Right ventricle myocardium inferior (tissue), 1 donor: ENCODE results near the gene CNP. TPM values are rescaled to one million over a fixed set of nuclear protein-coding genes. Genes with fewer than 3 reads are reported as not detected.
"Not testable (repeated sequence)": the region's sequence is repeated elsewhere in the genome, so short reads cannot be mapped to it uniquely, and the experiment has no call there.

ENCODE experiments used
- ATAC-seq: fragments of 200-7000 bp; cut with Tn5 transposase; one replicate; pipeline ENCODE4 v1.9.1; 2020; ENCODE audit warnings: mild to moderate bottlenecking, moderate library complexity
- DNase-seq: peaks from one replicate; pipeline ENCODE4 v3.0.0; 2021; ENCODE audit errors: missing footprints
- intact Hi-C: fragments of 100-400 bp; cut with DNase I; formaldehyde crosslinking; loops from one replicate; pipeline ENCODE4 v1.11.0; 2022
- total RNA-seq: library from RNA; stranded (reverse); fragmentation: NEBNext Ultra II Directional; extraction: Animal tissue kit (Norgen Biotek cat#: 25700); gene quantifications from one replicate; pipeline ENCODE4 v1.2.1, GENCODE V29; 2021
- donor health status: DM: no; HTN: yes; CAD: no; lungs with severe emphysema.

The CNP gene
- total RNA-seq, 1 donor from 2014 or later: 28.2 TPM

- no peak for ATAC-seq
- no peak for DNase-seq
- intact Hi-C loops: no loop called here
Observed at GRCh38 chr17:41989702-41990419, 23.3 kb downstream of the CNP start.

GRCh38 chr17:41992576-41992975 lies 26.0 kb downstream of the CNP start:
- ATAC-seq: no peak
- intact Hi-C loops: no loop called here

GRCh38 chr17:41996855-41997164 lies 30.2 kb downstream of the CNP start:
- no peak for ATAC-seq
- intact Hi-C loops: no loop called here
- DNase-seq: no peak

More at GRCh38 chr17:41992576-41992975, 26.0 kb downstream of the CNP start:
- DNase-seq: no peak

- no peak for ATAC-seq
- intact Hi-C loops: no loop called here
Observed at GRCh38 chr17:41998497-41998896, 31.9 kb downstream of the CNP start.

GRCh38 chr17:42000413-42001133 lies 34.0 kb downstream of the CNP start:
- DNase-seq: no peak
- intact Hi-C loops: no loop called here
- ATAC-seq: no peak

More at GRCh38 chr17:41998497-41998896, 31.9 kb downstream of the CNP start:
- DNase-seq: no peak

- no peak for ATAC-seq
- DNase-seq: no peak
- intact Hi-C loops: no loop called here
Observed at GRCh38 chr17:42001729-42002128, 35.1 kb downstream of the CNP start.

- no peak for DNase-seq
- ATAC-seq: no peak
- intact Hi-C loops: no loop called here
Observed at GRCh38 chr17:42002175-42002791, 35.7 kb downstream of the CNP start.

- DNase-seq (no peak), ATAC-seq (no peak)
- intact Hi-C loops: no loop called here
Observed at GRCh38 chr17:42002792-42003301, 36.3 kb downstream of the CNP start.

- intact Hi-C loops: no loop called here
- no peak for DNase-seq
- no peak for ATAC-seq
Observed at GRCh38 chr17:42005166-42005565, 38.6 kb downstream of the CNP start.

GRCh38 chr17:42009170-42009569 lies 42.6 kb downstream of the CNP start:
- intact Hi-C loops: no loop called here
- ATAC-seq (no peak), DNase-seq (no peak)

- DNase-seq, intact Hi-C loops: not testable (repeated sequence)
- peak; percentile 27 for ATAC-seq
Observed at GRCh38 chr17:42010266-42010680, 43.7 kb downstream of the CNP start.

- DNase-seq (no peak), ATAC-seq (no peak)
- intact Hi-C loops: no loop called here
Observed at GRCh38 chr17:42010898-42011516, 44.4 kb downstream of the CNP start.

GRCh38 chr17:42012363-42012762 lies 45.8 kb downstream of the CNP start:
- DNase-seq, intact Hi-C loops, ATAC-seq: not testable (repeated sequence)

GRCh38 chr17:42013740-42014139 lies 47.1 kb downstream of the CNP start:
- intact Hi-C loops, ATAC-seq, DNase-seq: not testable (repeated sequence)

GRCh38 chr17:42016411-42016831 lies 49.8 kb downstream of the CNP start:
- DNase-seq (no peak), ATAC-seq (no peak)
- intact Hi-C loops: loop anchor here (2.0 kb wide), 1 partner anchor 50 kb away; the partner anchor contains the start of gene CNP

GRCh38 chr17:42016941-42017865 lies 50.6 kb downstream of the CNP start, which contains the start of gene DNAJC7:
DNAJC7 (minus strand) TSS chr17:42017439; CDS start chr17:42017416, 23 bp downstream.
- DNase-seq (peak; percentile 98), ATAC-seq (peak; percentile 97)
- intact Hi-C loops: loop anchor here (2.0 kb wide), 1 partner anchor 50 kb away; the partner anchor contains the start of gene CNP

- DNase-seq: no peak
- intact Hi-C loops: loop anchor here (2.0 kb wide), 1 partner anchor 51 kb away; the partner anchor contains the start of gene CNP
Observed at GRCh38 chr17:42017866-42018200, 51.2 kb downstream of the CNP start.

GRCh38 chr17:42018339-42018738 lies 51.7 kb downstream of the CNP start:
- no peak for ATAC-seq
- intact Hi-C loops: no loop called here
- no peak for DNase-seq

More at GRCh38 chr17:42017866-42018200, 51.2 kb downstream of the CNP start:
- no peak for ATAC-seq
